GM12878 (cell line): ENCODE data around the gene TRIM67. TPM values are rescaled to one million over a fixed set of nuclear protein-coding genes. Genes with fewer than 3 reads are reported as not detected.

ENCODE experiments used
- ATAC-seq: fragments of 200-7000 bp; cut with Tn5 transposase; 3 replicates; pipeline ENCODE4 v1.9.1; 2020; ENCODE audit warnings: mild to moderate bottlenecking, moderate library complexity
- BruUV-seq: library from RNA; stranded (reverse); fragments of 400-500 nt; replicated peaks from 2 replicates; lab custom pipeline; 2021; lab: Mats Ljungman, UMichigan
- CTCF ChIA-PET: fragments of 300-600 bp; sonication (Branson Sonifier 250); formaldehyde crosslinking; extraction: SDS; loops from one replicate; lab custom pipeline; 2021; ENCODE audit warnings: inconsistent platforms; lab: Yijun Ruan, JAX
- POLR2A ChIA-PET: fragments of 350-600 bp; formaldehyde crosslinking; extraction: SDS; loops from one replicate; lab custom pipeline; 2021; ENCODE audit warnings: inconsistent platforms; lab: Charles Lee
- RAD21 ChIA-PET: fragments of 300-600 bp; sonication (Branson Sonifier 250); formaldehyde crosslinking; loops from one replicate; lab custom pipeline; 2023; ENCODE audit warnings: antibody characterized with exemption; ENCODE audit not compliant: unreplicated experiment; lab: Charles Lee
- SMC1A ChIA-PET: fragments of 300-600 bp; sonication (Branson Sonifier 250); formaldehyde crosslinking; loops from one replicate; lab custom pipeline; 2023; ENCODE audit not compliant: unreplicated experiment, uncharacterized antibody; lab: Charles Lee
- DNase-seq: peaks from one replicate; pipeline ENCODE4 v3.0.0-alpha.2; 2011; ENCODE audit warnings: low read depth, low spot score
- FAIRE-seq: peaks from 3 replicates; lab custom pipeline; 2011; peaks lifted over from hg19 to GRCh38; lab: Jason Lieb, UNC
- H2AFZ ChIP-seq: 2 replicates; pipeline ENCODE4 v1.6.0; 2011; ENCODE audit warnings: low read depth, low read length, control low read depth; ENCODE audit not compliant: control insufficient read depth
- H3K27ac ChIP-seq: 2 replicates; pipeline ENCODE4 v1.5.1; 2011; ENCODE audit warnings: control low read depth; ENCODE audit not compliant: control insufficient read depth, insufficient read depth
- H3K27me3 ChIP-seq, 2 experiments: replicated peaks in 1 of 2; 2 replicates each; pipeline versions ENCODE4 v1.6.0 to v1.6.1; 2011; ENCODE audit warnings: low read length in 1 of 2; ENCODE audit not compliant: control insufficient read depth in 2 of 2, insufficient read depth in 2 of 2
- H3K36me3 ChIP-seq, 2 experiments: 2 replicates each; pipeline ENCODE4 v1.5.1; 2011; ENCODE audit warnings: low read length in 1 of 2; ENCODE audit not compliant: control insufficient read depth in 2 of 2, insufficient read depth in 2 of 2
- H3K4me1 ChIP-seq: 2 replicates; pipeline ENCODE4 v1.6.1; 2011; ENCODE audit warnings: mild to moderate bottlenecking, low read length, moderate library complexity, mixed read lengths; ENCODE audit not compliant: control insufficient read depth, insufficient read depth
- H3K4me2 ChIP-seq: 2 replicates; pipeline ENCODE4 v1.6.0; 2011; ENCODE audit warnings: control low read depth; ENCODE audit not compliant: control insufficient read depth, insufficient read depth
- H3K4me3 ChIP-seq: fragments of 200-600 bp; sonication (generic); 2 replicates; pipeline ENCODE4 v1.5.1; 2016
- H3K79me2 ChIP-seq: 2 replicates; pipeline ENCODE4 v1.6.0; 2011; ENCODE audit warnings: low read length; ENCODE audit not compliant: control insufficient read depth, insufficient read depth
- H3K9ac ChIP-seq: 2 replicates; pipeline ENCODE4 v1.8.0; 2011; ENCODE audit warnings: low read length, control low read depth, mixed read lengths; ENCODE audit not compliant: control insufficient read depth, insufficient read depth
- H3K9me3 ChIP-seq: replicated peaks from 3 replicates; pipeline ENCODE4 v1.5.1; 2011; ENCODE audit warnings: mild to moderate bottlenecking, low read length; ENCODE audit not compliant: control insufficient read depth, insufficient read depth
- H4K20me1 ChIP-seq: 2 replicates; pipeline ENCODE4 v1.6.0; 2011; ENCODE audit not compliant: control insufficient read depth, insufficient read depth
- HDAC6 ChIP-seq: fragments of 200-600 bp; sonication (generic); IDR thresholded peaks from one replicate; pipeline ENCODE4 v1.8.0; 2017; ENCODE audit warnings: antibody characterized with exemption; ENCODE audit not compliant: unreplicated experiment
- HSF1 ChIP-seq: fragments of 150-350 bp; IDR thresholded peaks from 2 replicates; pipeline ENCODE4 v1.6.1; 2014; ENCODE audit warnings: mild to moderate bottlenecking, low read depth, low read length
- LARP7 ChIP-seq: fragments of 450-650 bp; IDR thresholded peaks from 2 replicates; pipeline ENCODE4 v1.6.1; 2017; ENCODE audit warnings: mild to moderate bottlenecking
- ZNF274 ChIP-seq: IDR thresholded peaks from one replicate; pipeline ENCODE4 v1.8.0; 2011; ENCODE audit not compliant: insufficient read length, insufficient read depth
- WGBS: methylation state at CpG from one replicate; pipeline ENCODE4 v1.1.6; 2016; ENCODE audit warnings: low lambda C conversion rate; ENCODE audit not compliant: insufficient replicate concordance, insufficient coverage; ENCODE audit errors: missing lambda C conversion rate; 5-methylcytosine and 5-hydroxymethylcytosine counted together
- in situ Hi-C: fragments of 300-500 bp; cut with MboI; formaldehyde crosslinking; loops from 9 replicates; pipeline ENCODE4 v1.14.3; 2018; ENCODE audit warnings: mixed read lengths
- intact Hi-C: fragments of 100-400 bp; cut with micrococcal nuclease; formaldehyde crosslinking; loops from one replicate; pipeline ENCODE4 v1.14.2; 2022; ENCODE audit not compliant: unreplicated experiment
- polyA plus RNA-seq, 11 experiments: library from polyadenylated mRNA; depleted of rRNA in 4 of 11; unstranded in 6 of 11; stranded (reverse) in 5 of 11; fragments of >200 nt; fragmentation: Nextera tagmentation in 4 of 11; fragmentation: Illumina TruSeq in 1 of 11; extraction: Ambion mirVana in 4 of 11; extraction: Trizol in 1 of 11; gene quantifications; 1 replicate in 1 of 11; 2 replicates in 10 of 11; pipeline versions ENCODE4 v1.2.1 to v1.2.3, GENCODE V29; 2011 to 2016; ENCODE audit warnings: inconsistent platforms in 2 of 11, missing spikeins in 2 of 11, low read depth in 1 of 11
- total RNA-seq, 4 experiments: library from RNA; depleted of rRNA in 3 of 4; stranded (reverse); fragments of >200 nt in 3 of 4; fragmentation: Illumina TruSeq in 1 of 4; extraction: Trizol in 1 of 4; gene quantifications; 2 replicates each; pipeline versions ENCODE4 v1.2.1 to v1.2.3, GENCODE V29; 2013 to 2021

Gene TRIM67
- total and polyA plus RNA-seq, 10 of the 15 experiments (the other 5 are each of a cell fraction or from before 2014, with no cell fraction given): under 0.01 to 0.01 TPM; not detected in 8

DNA sequence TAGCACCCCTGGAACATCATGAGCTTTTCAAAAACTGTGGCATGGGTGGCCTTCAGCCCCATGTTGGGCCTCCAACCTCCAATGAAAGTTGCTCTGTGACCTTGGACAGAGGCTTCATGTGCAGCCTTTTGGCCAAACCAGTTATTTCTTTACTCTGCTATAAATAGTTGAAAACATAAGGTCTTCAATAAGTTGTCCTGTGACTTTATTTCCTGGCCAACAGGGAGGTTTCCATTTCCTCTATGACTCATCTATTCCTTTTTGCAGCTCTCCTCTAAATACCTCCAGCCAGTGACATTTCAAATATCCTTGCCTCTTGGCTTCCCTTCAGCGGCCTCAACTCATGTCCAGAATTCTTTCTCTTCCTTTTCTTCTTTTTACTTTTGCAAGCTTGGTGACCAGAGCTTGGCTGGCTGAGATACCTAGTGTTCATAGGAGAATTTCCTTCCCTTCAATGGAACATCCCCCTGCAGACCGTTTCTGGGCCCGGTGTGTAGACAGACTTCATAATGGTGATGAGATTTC lies 22.7 kb upstream of the TRIM67 start:
- POLR2A ChIA-PET: no interaction called here
- RAD21 ChIA-PET: no interaction called here
- intact Hi-C loops (no loop called here), in situ Hi-C loops (no loop called here)
- no peak overlapping the region for H2AFZ ChIP-seq
- no peaks in the 10 kb centered on the region for H3K4me1 ChIP-seq
- no peak overlapping the region for H3K4me2 ChIP-seq
- H3K27me3 ChIP-seq: no peaks in the 10 kb centered on the region; a peak in 1 of 4 replicates
- H3K27ac ChIP-seq: no peak overlapping the region
- BruUV-seq: no TSS peak
- H3K9me3 ChIP-seq: no peaks in the 10 kb centered on the region; the same call in 2 of the 3 replicates
- WGBS: 63% methylated on average over 3 of the region's 3 CpGs
- no peaks in the 10 kb centered on the region for H3K79me2 ChIP-seq
- FAIRE-seq (no peak), DNase-seq (no peak), ATAC-seq (no peak)
- no peaks in the 10 kb centered on the region for H4K20me1 ChIP-seq
- no peak for TF ChIP-seq LARP7
- TF ChIP-seq ZNF274: no peak
- SMC1A ChIA-PET: no interaction called here
- H3K36me3 ChIP-seq: no peaks in the 10 kb centered on the region
- H3K4me3 ChIP-seq: no peak overlapping the region
- no peak overlapping the region for H3K9ac ChIP-seq
- CTCF ChIA-PET: no interaction called here

- DNase-seq (no peak), FAIRE-seq (no peak), ATAC-seq (no peak)
- intact Hi-C loops (no loop called here), in situ Hi-C loops (no loop called here)
- Histone ChIP-seq H3K4me1 (no peaks in the 10 kb centered on the region), H3K27me3 (no peaks in the 10 kb centered on the region; a peak in 1 of 4 replicates), H2AFZ (no peak overlapping the region), H4K20me1 (no peaks in the 10 kb centered on the region), H3K9ac (no peak overlapping the region)
- RAD21 ChIA-PET: no interaction called here
- WGBS: 26% methylated on average over 8 of the region's 8 CpGs
- BruUV-seq: no TSS peak
- no peak for TF ChIP-seq LARP7
- TF ChIP-seq HSF1: no peak
- TF ChIP-seq HDAC6: no peak
- TF ChIP-seq, all 136 proteins: peak for 0
- ChIA-PET SMC1A (no interaction called here), POLR2A (no interaction called here), CTCF (no interaction called here)
- H3K9me3 ChIP-seq: no peaks in the 10 kb centered on the region; the same call in 2 of the 3 replicates
- H3K36me3 ChIP-seq: no peaks in the 10 kb centered on the region
- H3K79me2 ChIP-seq: no peaks in the 10 kb centered on the region
- no peak overlapping the region for H3K4me3 ChIP-seq
- no peak overlapping the region for H3K4me2 ChIP-seq
- no peak overlapping the region for H3K27ac ChIP-seq
Measured at GRCh38 chr1:231139659-231140654, 21.9 kb upstream of the TRIM67 start.
